ENCODE measurements around the gene RDH8.

GRCh38 chr19:10003271-10003670 is 10.0 kb upstream of the RDH8 start:
- TF ChIP-seq TAF1 (conservative IDR thresholded peaks at IDR 0.05), result no peak
- TF ChIP-seq CTCF (IDR thresholded peaks at IDR 0.05; ENCODE audit: low read depth, low read length, missing input control), result no peak
- TF ChIP-seq YY1 (IDR thresholded peaks at IDR 0.05), result no peak
- TF ChIP-seq RAD21 (IDR thresholded peaks at IDR 0.05), result no peak
- TF ChIP-seq SP1 (IDR thresholded peaks at IDR 0.05), result no peak
- no peak for TF ChIP-seq JUND (IDR thresholded peaks at IDR 0.05)
- no peak for TF ChIP-seq EGR1 (IDR thresholded peaks at IDR 0.05; ENCODE audit: low read depth in 2 of 2)
- TF ChIP-seq REST (IDR thresholded peaks at IDR 0.05), result no peak
- TF ChIP-seq MAX (IDR thresholded peaks at IDR 0.05), result no peak
- no peak for TF ChIP-seq ZBTB33 (IDR thresholded peaks at IDR 0.05)
- no peak for TF ChIP-seq ATF3 (IDR thresholded peaks at IDR 0.05)
- no peak for TF ChIP-seq NR2F2 (IDR thresholded peaks at IDR 0.05)
